ENCODE data around the gene ABHD17C. TPM values are rescaled to one million over a fixed set of nuclear protein-coding genes. Genes with fewer than 3 reads are reported as not detected.

The ABHD17C gene
- total RNA-seq, 1 donor from 2014 or later = 3.7 TPM

- H3K4me1 ChIP-seq (ENCODE audit: control insufficient read depth in 3 of 3, insufficient read depth in 3 of 3, low read length in 3 of 3) = peaks cover 0 to 2% (median under 1%) of the 10 kb centered on the region in 3 donors
- H3K9ac ChIP-seq (ENCODE audit: low read depth in 1 of 3, low read length in 3 of 3) = no peak overlapping the region
- H3K27me3 ChIP-seq (ENCODE audit: control insufficient read depth in 3 of 3, insufficient read depth in 3 of 3, low read length in 3 of 3) = no peaks in the 10 kb centered on the region
- no peaks in the 10 kb centered on the region for H3K36me3 ChIP-seq (ENCODE audit: control insufficient read depth in 3 of 3, insufficient read depth in 3 of 3, low read length in 3 of 3)
- H3K4me3 ChIP-seq (ENCODE audit: low read length in 3 of 3) = no peak overlapping the region
- no peaks in the 10 kb centered on the region for H3K9me3 ChIP-seq (ENCODE audit: control insufficient read depth in 3 of 3, low read length in 3 of 3)
- H3K27ac ChIP-seq (ENCODE audit: low read depth, low read length) = no peak overlapping the region
These were observed 6.7 kb downstream of the ABHD17C start for GRCh38 chr15:80701676-80702311.

GRCh38 chr15:80703081-80703480 lies 8.0 kb downstream of the ABHD17C start:
- Histone ChIP-seq H3K4me1 (ENCODE audit: control insufficient read depth in 3 of 3, insufficient read depth in 3 of 3, low read length in 3 of 3) (no peaks in the 10 kb centered on the region), H3K9me3 (ENCODE audit: control insufficient read depth in 3 of 3, low read length in 3 of 3) (no peaks in the 10 kb centered on the region), H3K9ac (ENCODE audit: low read depth in 1 of 3, low read length in 3 of 3) (no peak overlapping the region), H3K27ac (ENCODE audit: low read depth, low read length) (no peak overlapping the region), H3K4me3 (ENCODE audit: low read length in 3 of 3) (no peak overlapping the region), H3K27me3 (ENCODE audit: control insufficient read depth in 3 of 3, insufficient read depth in 3 of 3, low read length in 3 of 3) (no peaks in the 10 kb centered on the region), H3K36me3 (ENCODE audit: control insufficient read depth in 3 of 3, insufficient read depth in 3 of 3, low read length in 3 of 3) (no peaks in the 10 kb centered on the region)

GRCh38 chr15:80703965-80704364 lies 8.9 kb downstream of the ABHD17C start:
- Histone ChIP-seq H3K9ac (ENCODE audit: low read depth in 1 of 3, low read length in 3 of 3) (no peak overlapping the region), H3K27me3 (ENCODE audit: control insufficient read depth in 3 of 3, insufficient read depth in 3 of 3, low read length in 3 of 3) (no peaks in the 10 kb centered on the region), H3K4me3 (ENCODE audit: low read length in 3 of 3) (no peak overlapping the region), H3K9me3 (ENCODE audit: control insufficient read depth in 3 of 3, low read length in 3 of 3) (no peaks in the 10 kb centered on the region), H3K36me3 (ENCODE audit: control insufficient read depth in 3 of 3, insufficient read depth in 3 of 3, low read length in 3 of 3) (no peaks in the 10 kb centered on the region), H3K4me1 (ENCODE audit: control insufficient read depth in 3 of 3, insufficient read depth in 3 of 3, low read length in 3 of 3) (no peaks in the 10 kb centered on the region), H3K27ac (ENCODE audit: low read depth, low read length) (no peak overlapping the region)

GRCh38 chr15:80706161-80706560 lies 11.1 kb downstream of the ABHD17C start:
- Histone ChIP-seq H3K36me3 (ENCODE audit: control insufficient read depth in 3 of 3, insufficient read depth in 3 of 3, low read length in 3 of 3) (no peaks in the 10 kb centered on the region), H3K9me3 (ENCODE audit: control insufficient read depth in 3 of 3, low read length in 3 of 3) (no peaks in the 10 kb centered on the region), H3K4me1 (ENCODE audit: control insufficient read depth in 3 of 3, insufficient read depth in 3 of 3, low read length in 3 of 3) (no peaks in the 10 kb centered on the region), H3K4me3 (ENCODE audit: low read length in 3 of 3) (no peak overlapping the region), H3K27me3 (ENCODE audit: control insufficient read depth in 3 of 3, insufficient read depth in 3 of 3, low read length in 3 of 3) (no peaks in the 10 kb centered on the region), H3K9ac (ENCODE audit: low read depth in 1 of 3, low read length in 3 of 3) (no peak overlapping the region), H3K27ac (ENCODE audit: low read depth, low read length) (no peak overlapping the region)

GRCh38 chr15:80709542-80709941 lies 14.4 kb downstream of the ABHD17C start:
- Histone ChIP-seq H3K9me3 (ENCODE audit: control insufficient read depth in 3 of 3, low read length in 3 of 3) (no peaks in the 10 kb centered on the region), H3K4me1 (ENCODE audit: control insufficient read depth in 3 of 3, insufficient read depth in 3 of 3, low read length in 3 of 3) (no peaks in the 10 kb centered on the region), H3K36me3 (ENCODE audit: control insufficient read depth in 3 of 3, insufficient read depth in 3 of 3, low read length in 3 of 3) (no peaks in the 10 kb centered on the region), H3K27ac (ENCODE audit: low read depth, low read length) (no peak overlapping the region), H3K27me3 (ENCODE audit: control insufficient read depth in 3 of 3, insufficient read depth in 3 of 3, low read length in 3 of 3) (no peaks in the 10 kb centered on the region), H3K4me3 (ENCODE audit: low read length in 3 of 3) (no peak overlapping the region), H3K9ac (ENCODE audit: low read depth in 1 of 3, low read length in 3 of 3) (no peak overlapping the region)

GRCh38 chr15:80710635-80711554 lies 15.8 kb downstream of the ABHD17C start:
- Histone ChIP-seq H3K9me3 (ENCODE audit: control insufficient read depth in 3 of 3, low read length in 3 of 3) (no peaks in the 10 kb centered on the region), H3K27ac (ENCODE audit: low read depth, low read length) (no peak overlapping the region), H3K4me3 (ENCODE audit: low read length in 3 of 3) (no peak overlapping the region), H3K9ac (ENCODE audit: low read depth in 1 of 3, low read length in 3 of 3) (no peak overlapping the region), H3K36me3 (ENCODE audit: control insufficient read depth in 3 of 3, insufficient read depth in 3 of 3, low read length in 3 of 3) (no peaks in the 10 kb centered on the region), H3K27me3 (ENCODE audit: control insufficient read depth in 3 of 3, insufficient read depth in 3 of 3, low read length in 3 of 3) (no peaks in the 10 kb centered on the region), H3K4me1 (ENCODE audit: control insufficient read depth in 3 of 3, insufficient read depth in 3 of 3, low read length in 3 of 3) (no peaks in the 10 kb centered on the region)

GRCh38 chr15:80711886-80712285 lies 16.8 kb downstream of the ABHD17C start:
- Histone ChIP-seq H3K4me1 (ENCODE audit: control insufficient read depth in 3 of 3, insufficient read depth in 3 of 3, low read length in 3 of 3) (no peaks in the 10 kb centered on the region), H3K27ac (ENCODE audit: low read depth, low read length) (no peak overlapping the region), H3K36me3 (ENCODE audit: control insufficient read depth in 3 of 3, insufficient read depth in 3 of 3, low read length in 3 of 3) (no peaks in the 10 kb centered on the region), H3K9ac (ENCODE audit: low read depth in 1 of 3, low read length in 3 of 3) (no peak overlapping the region), H3K9me3 (ENCODE audit: control insufficient read depth in 3 of 3, low read length in 3 of 3) (no peaks in the 10 kb centered on the region), H3K4me3 (ENCODE audit: low read length in 3 of 3) (no peak overlapping the region), H3K27me3 (ENCODE audit: control insufficient read depth in 3 of 3, insufficient read depth in 3 of 3, low read length in 3 of 3) (no peaks in the 10 kb centered on the region)

- Histone ChIP-seq H3K27me3 (ENCODE audit: control insufficient read depth in 3 of 3, insufficient read depth in 3 of 3, low read length in 3 of 3) (no peaks in the 10 kb centered on the region), H3K36me3 (ENCODE audit: control insufficient read depth in 3 of 3, insufficient read depth in 3 of 3, low read length in 3 of 3) (no peaks in the 10 kb centered on the region)
These were observed 17.8 kb downstream of the ABHD17C start for GRCh38 chr15:80712956-80713355.

GRCh38 chr15:80721476-80721875 lies 26.4 kb downstream of the ABHD17C start:
- Histone ChIP-seq H3K36me3 (ENCODE audit: control insufficient read depth in 3 of 3, insufficient read depth in 3 of 3, low read length in 3 of 3) (no peaks in the 10 kb centered on the region), H3K27ac (ENCODE audit: low read depth, low read length) (no peak overlapping the region), H3K4me1 (ENCODE audit: control insufficient read depth in 3 of 3, insufficient read depth in 3 of 3, low read length in 3 of 3) (no peaks in the 10 kb centered on the region), H3K9me3 (ENCODE audit: control insufficient read depth in 3 of 3, low read length in 3 of 3) (no peaks in the 10 kb centered on the region), H3K4me3 (ENCODE audit: low read length in 3 of 3) (no peak overlapping the region), H3K9ac (ENCODE audit: low read depth in 1 of 3, low read length in 3 of 3) (no peak overlapping the region), H3K27me3 (ENCODE audit: control insufficient read depth in 3 of 3, insufficient read depth in 3 of 3, low read length in 3 of 3) (no peaks in the 10 kb centered on the region)

More at GRCh38 chr15:80712956-80713355, 17.8 kb downstream of the ABHD17C start:
- H3K9ac ChIP-seq (ENCODE audit: low read depth in 1 of 3, low read length in 3 of 3) = no peak overlapping the region
- H3K4me1 ChIP-seq (ENCODE audit: control insufficient read depth in 3 of 3, insufficient read depth in 3 of 3, low read length in 3 of 3) = no peaks in the 10 kb centered on the region
- no peak overlapping the region for H3K27ac ChIP-seq (ENCODE audit: low read depth, low read length)
- no peak overlapping the region for H3K4me3 ChIP-seq (ENCODE audit: low read length in 3 of 3)
- no peaks in the 10 kb centered on the region for H3K9me3 ChIP-seq (ENCODE audit: control insufficient read depth in 3 of 3, low read length in 3 of 3)

GRCh38 chr15:80722811-80723210 lies 27.7 kb downstream of the ABHD17C start:
- Histone ChIP-seq H3K4me1 (ENCODE audit: control insufficient read depth in 3 of 3, insufficient read depth in 3 of 3, low read length in 3 of 3) (peaks cover 1 to 7% (median 4%) of the 10 kb centered on the region in 3 donors), H3K4me3 (ENCODE audit: low read length in 3 of 3) (no peak overlapping the region)

More at GRCh38 chr15:80722811-80723210, 27.7 kb downstream of the ABHD17C start:
- no peaks in the 10 kb centered on the region for H3K9me3 ChIP-seq (ENCODE audit: control insufficient read depth in 3 of 3, low read length in 3 of 3)
- H3K27me3 ChIP-seq (ENCODE audit: control insufficient read depth in 3 of 3, insufficient read depth in 3 of 3, low read length in 3 of 3) = no peaks in the 10 kb centered on the region
- H3K9ac ChIP-seq (ENCODE audit: low read depth in 1 of 3, low read length in 3 of 3) = no peak overlapping the region
- H3K27ac ChIP-seq (ENCODE audit: low read depth, low read length) = no peak overlapping the region
- no peaks in the 10 kb centered on the region for H3K36me3 ChIP-seq (ENCODE audit: control insufficient read depth in 3 of 3, insufficient read depth in 3 of 3, low read length in 3 of 3)

Data from skeletal muscle tissue (tissue), 4 donors.